ENCODE results near the gene REV3L. TPM values are rescaled to one million over a fixed set of nuclear protein-coding genes. Genes with fewer than 3 reads are reported as not detected.

REV3L gene
- total and polyA plus RNA-seq, 4 donors, result 8.8 to 91.4 (median 19.8) TPM

GRCh38 chr6:111487661-111488060 is 4.6 kb upstream of the REV3L start:
- no peak for DNase-seq
- H3K9ac ChIP-seq (ENCODE audit: insufficient read depth in 1 of 2, low read length in 2 of 2), result no peak overlapping the region
- no peak overlapping the region for H3K27ac ChIP-seq (ENCODE audit: low read depth in 1 of 2, low read length in 1 of 2)
- WGBS, 2 donors, result 24 to 62% methylated on average over 1 of the region's 1 CpG
- TF ChIP-seq CTCF (IDR thresholded peaks at IDR 0.05; ENCODE audit: control extremely low read depth, extremely low read depth), result no peak
- H3K4me1 ChIP-seq (ENCODE audit: control insufficient read depth in 5 of 5, insufficient read depth in 5 of 5, low read length in 5 of 5), result peaks cover 0 to 14% (median 2%) of the 10 kb centered on the region in 5 donors
- ATAC-seq (ENCODE audit: insufficient read depth, low FRiP score), result no peak
- no peaks in the 10 kb centered on the region for H3K9me3 ChIP-seq (ENCODE audit: control insufficient read depth in 4 of 4, insufficient read depth in 3 of 4, low read length in 3 of 4)
- H3K36me3 ChIP-seq (ENCODE audit: control insufficient read depth in 4 of 4, insufficient read depth in 4 of 4, low read length in 4 of 4), result peaks cover 0 to 6% (median 3%) of the 10 kb centered on the region in 4 donors
- no peak overlapping the region for H3K4me3 ChIP-seq
- H3K27me3 ChIP-seq (ENCODE audit: control insufficient read depth in 3 of 3, insufficient read depth in 3 of 3, low read length in 2 of 3), result no peaks in the 10 kb centered on the region

GRCh38 chr6:111486921-111487320 is 3.9 kb upstream of the REV3L start:
- H3K27ac ChIP-seq (ENCODE audit: low read depth in 1 of 2, low read length in 1 of 2), result no peak overlapping the region
- H3K4me1 ChIP-seq (ENCODE audit: control insufficient read depth in 5 of 5, insufficient read depth in 5 of 5, low read length in 5 of 5), result peaks cover 0 to 14% (median 0%) of the 10 kb centered on the region in 5 donors
- H3K36me3 ChIP-seq (ENCODE audit: control insufficient read depth in 4 of 4, insufficient read depth in 4 of 4, low read length in 4 of 4), result peaks cover 0 to 6% (median 4%) of the 10 kb centered on the region in 4 donors
- H3K4me3 ChIP-seq, result no peak overlapping the region
- WGBS, 2 donors, result 93 to 94% methylated on average over 1 of the region's 1 CpG
- TF ChIP-seq CTCF (IDR thresholded peaks at IDR 0.05; ENCODE audit: control extremely low read depth, extremely low read depth), result no peak
- H3K9ac ChIP-seq (ENCODE audit: insufficient read depth in 1 of 2, low read length in 2 of 2), result no peak overlapping the region
- no peak for ATAC-seq (ENCODE audit: insufficient read depth, low FRiP score)
- H3K9me3 ChIP-seq (ENCODE audit: control insufficient read depth in 4 of 4, insufficient read depth in 3 of 4, low read length in 3 of 4), result no peaks in the 10 kb centered on the region
- no peak for DNase-seq
- H3K27me3 ChIP-seq (ENCODE audit: control insufficient read depth in 3 of 3, insufficient read depth in 3 of 3, low read length in 2 of 3), result no peaks in the 10 kb centered on the region

GRCh38 chr6:111486475-111486874 is 3.5 kb upstream of the REV3L start:
- Histone ChIP-seq H3K4me1 (ENCODE audit: control insufficient read depth in 5 of 5, insufficient read depth in 5 of 5, low read length in 5 of 5) (peaks cover 0 to 17% (median 0%) of the 10 kb centered on the region in 5 donors), H3K9me3 (ENCODE audit: control insufficient read depth in 4 of 4, insufficient read depth in 3 of 4, low read length in 3 of 4) (no peaks in the 10 kb centered on the region), H3K4me3 (no peak overlapping the region), H3K36me3 (ENCODE audit: control insufficient read depth in 4 of 4, insufficient read depth in 4 of 4, low read length in 4 of 4) (peaks cover 0 to 7% (median 4%) of the 10 kb centered on the region in 4 donors), H3K9ac (ENCODE audit: insufficient read depth in 1 of 2, low read length in 2 of 2) (no peak overlapping the region), H3K27me3 (ENCODE audit: control insufficient read depth in 3 of 3, insufficient read depth in 3 of 3, low read length in 2 of 3) (no peaks in the 10 kb centered on the region), H3K27ac (ENCODE audit: low read depth in 1 of 2, low read length in 1 of 2) (no peak overlapping the region)
- ATAC-seq (ENCODE audit: insufficient read depth, low FRiP score), result no peak
- WGBS, 2 donors, result 80 to 87% methylated on average over 2 of the region's 2 CpGs
- DNase-seq, result no peak
- no peak for TF ChIP-seq CTCF (IDR thresholded peaks at IDR 0.05; ENCODE audit: control extremely low read depth, extremely low read depth)

- H3K4me3 ChIP-seq, result no peak overlapping the region
- H3K27ac ChIP-seq (ENCODE audit: low read depth in 1 of 2, low read length in 1 of 2), result no peak overlapping the region
- no peak for TF ChIP-seq CTCF (IDR thresholded peaks at IDR 0.05; ENCODE audit: control extremely low read depth, extremely low read depth)
- ATAC-seq (ENCODE audit: insufficient read depth, low FRiP score) (no peak), DNase-seq (peak in 2 of 3 donors; percentile 35 to 54)
- H3K27me3 ChIP-seq (ENCODE audit: control insufficient read depth in 3 of 3, insufficient read depth in 3 of 3, low read length in 2 of 3), result no peaks in the 10 kb centered on the region
- peaks cover 0 to 26% (median 5%) of the 10 kb centered on the region in 5 donors for H3K4me1 ChIP-seq (ENCODE audit: control insufficient read depth in 5 of 5, insufficient read depth in 5 of 5, low read length in 5 of 5)
- H3K9ac ChIP-seq (ENCODE audit: insufficient read depth in 1 of 2, low read length in 2 of 2), result peak overlapping the region in 1 of 2 donors; percentile 91
- 61 to 80% methylated on average over 1 of the region's 1 CpG for WGBS, 2 donors
- peaks cover 0 to 7% (median 4%) of the 10 kb centered on the region in 4 donors for H3K36me3 ChIP-seq (ENCODE audit: control insufficient read depth in 4 of 4, insufficient read depth in 4 of 4, low read length in 4 of 4)
- no peaks in the 10 kb centered on the region for H3K9me3 ChIP-seq (ENCODE audit: control insufficient read depth in 4 of 4, insufficient read depth in 3 of 4, low read length in 3 of 4)
Measured at GRCh38 chr6:111485342-111485741, 2.3 kb upstream of the REV3L start.

Data from lung (tissue), 12 donors.